Activated T-cell treated with anti-CD3 and anti-CD28 coated beads, Interleukin-2, amount 50 U/mL, for 24 hours (primary cell): ENCODE results near the gene WWC1.

Experiments
- DNase-seq: peaks from one replicate; pipeline ENCODE4 v3.0.0-alpha.2; 2020
- H3K27ac Mint-ChIP-seq: 2 replicates; pipeline ENCODE4 v1.8.0; 2020; ENCODE audit warnings: mild to moderate bottlenecking, mixed read lengths
- H3K27me3 Mint-ChIP-seq: 2 replicates; pipeline ENCODE4 v1.8.0; 2020; ENCODE audit warnings: mixed read lengths
- H3K36me3 Mint-ChIP-seq: 2 replicates; pipeline ENCODE4 v1.8.0; 2020; ENCODE audit warnings: low read depth, mixed read lengths
- H3K4me1 Mint-ChIP-seq: 2 replicates; pipeline ENCODE4 v1.8.0; 2020; ENCODE audit warnings: low read depth, mixed read lengths
- H3K4me3 Mint-ChIP-seq: 2 replicates; pipeline ENCODE4 v1.8.0; 2020; ENCODE audit warnings: mild to moderate bottlenecking, moderate library complexity, mixed read lengths
- H3K9me3 Mint-ChIP-seq: 2 replicates; pipeline ENCODE4 v1.8.0; 2020; ENCODE audit warnings: mixed read lengths

WWC1 gene

DNA sequence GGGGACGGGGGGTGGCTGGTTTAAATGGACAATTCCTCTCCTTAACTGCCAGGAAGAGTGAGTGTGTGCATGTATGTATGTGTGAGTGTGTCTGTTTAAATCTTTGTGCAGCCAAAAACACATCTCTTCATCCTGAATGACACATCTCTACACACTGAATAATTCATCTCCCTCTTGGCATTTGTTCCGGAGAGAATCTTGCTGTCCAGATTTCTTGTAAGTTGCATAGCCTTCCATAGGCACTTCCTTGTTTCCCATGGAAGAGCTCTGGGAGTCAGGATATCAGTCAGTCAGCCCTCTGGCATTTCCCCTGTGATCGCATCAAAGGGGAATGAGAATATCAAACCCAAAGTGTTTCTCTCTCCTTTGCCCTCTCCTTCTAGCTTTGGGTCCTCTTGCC is 74.7 kb downstream of the WWC1 start:
- Mint-ChIP-seq H3K27me3 (peaks cover 2% of the 10 kb centered on the region), H3K4me1 (no peaks in the 10 kb centered on the region), H3K4me3 (no peak overlapping the region), H3K27ac (no peak overlapping the region), H3K36me3 (no peaks in the 10 kb centered on the region), H3K9me3 (no peaks in the 10 kb centered on the region)
- DNase-seq = no peak

DNA sequence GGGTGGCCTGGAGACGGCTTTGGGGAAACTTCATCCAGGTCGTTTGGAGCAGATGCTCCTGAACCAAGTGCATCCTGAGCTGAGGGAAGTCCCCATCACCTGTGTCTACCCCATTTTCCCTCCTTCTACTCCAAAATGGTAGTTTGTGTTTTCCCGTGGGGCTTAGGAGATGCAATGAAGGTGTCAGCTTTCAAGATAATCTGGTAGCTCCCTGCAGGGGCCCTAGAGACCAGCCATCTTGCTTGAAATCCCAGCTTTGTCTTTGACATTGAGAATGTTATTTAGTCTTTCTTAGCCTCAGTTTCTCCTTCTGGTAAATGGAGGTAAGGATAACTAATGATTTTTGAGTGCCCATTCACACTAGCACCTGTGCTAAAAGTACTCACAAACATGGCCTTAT is 77.4 kb downstream of the WWC1 start:
- no peak for DNase-seq
- no peaks in the 10 kb centered on the region for H3K36me3 Mint-ChIP-seq
- H3K27ac Mint-ChIP-seq = no peak overlapping the region
- no peaks in the 10 kb centered on the region for H3K9me3 Mint-ChIP-seq
- H3K27me3 Mint-ChIP-seq = peaks cover 2% of the 10 kb centered on the region
- H3K4me3 Mint-ChIP-seq = no peak overlapping the region
- H3K4me1 Mint-ChIP-seq = no peaks in the 10 kb centered on the region

- Mint-ChIP-seq H3K9me3 (no peaks in the 10 kb centered on the region), H3K4me1 (no peaks in the 10 kb centered on the region), H3K4me3 (no peak overlapping the region), H3K36me3 (no peaks in the 10 kb centered on the region), H3K27ac (no peak overlapping the region), H3K27me3 (peaks cover 2% of the 10 kb centered on the region)
- no peak for DNase-seq
Observed at GRCh38 chr5:168370831-168371230, 79.4 kb downstream of the WWC1 start.

GRCh38 chr5:168372356-168372946 is 81.0 kb downstream of the WWC1 start:
- Mint-ChIP-seq H3K9me3 (no peaks in the 10 kb centered on the region), H3K27ac (no peak overlapping the region), H3K4me1 (peaks cover 10% of the 10 kb centered on the region), H3K27me3 (peaks cover 2% of the 10 kb centered on the region), H3K4me3 (no peak overlapping the region), H3K36me3 (no peaks in the 10 kb centered on the region)
- no peak for DNase-seq

DNA sequence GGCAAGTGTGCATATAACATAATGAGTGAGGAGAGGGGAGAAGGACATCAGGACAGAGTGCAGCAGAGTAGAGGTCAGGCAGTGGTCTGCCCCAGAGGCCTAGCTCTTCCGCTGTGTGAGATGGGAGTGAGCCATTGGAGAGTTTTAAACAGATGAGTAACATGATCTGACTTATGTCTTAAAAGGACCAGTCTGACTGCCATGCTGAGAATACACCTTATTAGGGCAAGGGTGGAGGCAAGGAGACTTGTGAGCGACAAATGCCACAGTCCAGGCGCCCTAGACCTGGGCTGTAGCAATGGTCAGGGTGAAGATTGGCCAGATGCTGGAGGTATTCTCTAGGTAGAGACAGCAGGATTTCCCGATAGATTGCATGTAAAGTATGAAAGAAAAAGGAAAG is 83.1 kb downstream of the WWC1 start:
- no peaks in the 10 kb centered on the region for H3K36me3 Mint-ChIP-seq
- peaks cover 2% of the 10 kb centered on the region for H3K27me3 Mint-ChIP-seq
- H3K9me3 Mint-ChIP-seq = no peaks in the 10 kb centered on the region
- no peak for DNase-seq
- no peak overlapping the region for H3K27ac Mint-ChIP-seq
- peaks cover 13% of the 10 kb centered on the region for H3K4me1 Mint-ChIP-seq
- H3K4me3 Mint-ChIP-seq = no peak overlapping the region

GRCh38 chr5:168375214-168375613 is 83.8 kb downstream of the WWC1 start:
- Mint-ChIP-seq H3K36me3 (no peaks in the 10 kb centered on the region), H3K27me3 (peaks cover 2% of the 10 kb centered on the region), H3K27ac (no peak overlapping the region), H3K4me1 (peaks cover 13% of the 10 kb centered on the region), H3K9me3 (no peaks in the 10 kb centered on the region), H3K4me3 (no peak overlapping the region)
- DNase-seq = no peak

DNA sequence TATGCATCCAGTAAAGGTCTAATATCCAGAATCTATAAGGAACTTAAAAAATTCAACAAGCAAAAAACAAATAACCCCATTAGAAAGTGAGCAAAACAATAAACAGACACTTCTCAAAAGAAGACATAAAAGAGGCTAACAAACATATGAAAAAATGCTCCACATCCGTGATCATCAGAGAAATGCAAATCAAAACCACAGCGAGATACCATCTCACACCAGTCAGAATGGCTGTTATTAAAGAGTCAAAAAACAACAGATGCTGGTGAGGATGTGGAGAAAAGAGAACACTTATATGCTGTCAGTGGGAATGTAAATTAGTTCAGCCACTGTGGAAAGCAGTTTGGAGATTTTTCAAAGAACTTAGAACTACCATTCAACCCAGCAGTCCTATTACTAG is 86.1 kb downstream of the WWC1 start:
- DNase-seq = no peak
- H3K9me3 Mint-ChIP-seq = no peaks in the 10 kb centered on the region
- H3K36me3 Mint-ChIP-seq = no peaks in the 10 kb centered on the region
- peaks cover 18% of the 10 kb centered on the region for H3K4me1 Mint-ChIP-seq
- H3K27me3 Mint-ChIP-seq = no peaks in the 10 kb centered on the region
- no peak overlapping the region for H3K4me3 Mint-ChIP-seq
- H3K27ac Mint-ChIP-seq = no peak overlapping the region

DNA sequence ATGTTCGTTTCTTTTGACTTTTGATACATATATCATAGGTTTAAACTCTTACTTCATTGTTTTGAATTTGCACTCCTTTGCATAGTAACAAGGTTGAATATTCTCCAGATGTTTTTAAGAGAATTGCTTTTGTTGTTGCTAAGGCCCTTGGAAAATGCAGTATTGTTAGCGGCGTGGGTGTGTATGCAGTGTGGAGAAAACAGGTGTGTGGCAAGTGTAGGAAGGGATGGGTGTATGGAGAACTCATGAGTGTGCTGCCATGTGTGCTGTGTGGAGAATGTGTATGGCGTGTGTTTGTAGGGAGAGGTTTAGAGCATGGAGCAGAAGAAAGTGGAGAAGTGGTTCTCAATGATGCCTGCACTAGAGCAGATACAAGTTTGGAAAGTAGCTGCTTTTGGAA is 87.3 kb downstream of the WWC1 start:
- H3K36me3 Mint-ChIP-seq = no peaks in the 10 kb centered on the region
- no peaks in the 10 kb centered on the region for H3K27me3 Mint-ChIP-seq
- DNase-seq = no peak
- no peak overlapping the region for H3K4me3 Mint-ChIP-seq
- no peaks in the 10 kb centered on the region for H3K9me3 Mint-ChIP-seq
- no peak overlapping the region for H3K27ac Mint-ChIP-seq
- H3K4me1 Mint-ChIP-seq = peaks cover 24% of the 10 kb centered on the region

DNA sequence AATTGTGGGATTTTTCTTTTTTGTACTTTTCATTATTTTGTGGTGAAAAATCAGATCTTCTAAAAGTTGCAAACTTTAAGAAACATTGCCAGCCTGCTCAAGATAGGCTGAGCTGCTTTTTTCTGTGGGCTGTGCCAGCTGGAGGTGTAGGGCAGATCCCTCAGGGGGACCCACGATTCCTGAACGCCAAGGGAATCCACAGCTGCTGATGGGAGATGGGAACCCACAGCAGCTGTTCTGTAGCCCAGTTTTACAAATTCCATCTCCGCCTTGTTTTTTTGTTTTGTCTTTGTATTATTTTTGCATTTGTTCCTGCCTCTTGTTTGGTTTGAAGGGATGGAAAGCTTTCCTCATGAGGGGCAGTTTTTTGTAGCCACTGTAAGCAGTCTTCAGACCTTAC is 91.0 kb downstream of the WWC1 start:
- no peak for DNase-seq
- no peak overlapping the region for H3K4me3 Mint-ChIP-seq
- H3K27ac Mint-ChIP-seq = peak overlapping the region; percentile 19
- peaks cover 14% of the 10 kb centered on the region for H3K4me1 Mint-ChIP-seq
- no peaks in the 10 kb centered on the region for H3K27me3 Mint-ChIP-seq
- H3K9me3 Mint-ChIP-seq = peaks cover 7% of the 10 kb centered on the region
- peaks cover 11% of the 10 kb centered on the region for H3K36me3 Mint-ChIP-seq

GRCh38 chr5:168390491-168390890 is 99.0 kb downstream of the WWC1 start:
- no peak overlapping the region for H3K4me3 Mint-ChIP-seq
- no peak for DNase-seq
- H3K9me3 Mint-ChIP-seq = peaks cover 14% of the 10 kb centered on the region
- no peaks in the 10 kb centered on the region for H3K4me1 Mint-ChIP-seq
- peaks cover 7% of the 10 kb centered on the region for H3K36me3 Mint-ChIP-seq
- H3K27me3 Mint-ChIP-seq = no peaks in the 10 kb centered on the region
- H3K27ac Mint-ChIP-seq = no peak overlapping the region

- no peak for DNase-seq
- Mint-ChIP-seq H3K27ac (no peak overlapping the region), H3K9me3 (peaks cover 13% of the 10 kb centered on the region), H3K36me3 (peaks cover 3% of the 10 kb centered on the region), H3K4me3 (no peak overlapping the region), H3K4me1 (no peaks in the 10 kb centered on the region), H3K27me3 (no peaks in the 10 kb centered on the region)
Observed at GRCh38 chr5:168393773-168394172, 102.3 kb downstream of the WWC1 start.

DNA sequence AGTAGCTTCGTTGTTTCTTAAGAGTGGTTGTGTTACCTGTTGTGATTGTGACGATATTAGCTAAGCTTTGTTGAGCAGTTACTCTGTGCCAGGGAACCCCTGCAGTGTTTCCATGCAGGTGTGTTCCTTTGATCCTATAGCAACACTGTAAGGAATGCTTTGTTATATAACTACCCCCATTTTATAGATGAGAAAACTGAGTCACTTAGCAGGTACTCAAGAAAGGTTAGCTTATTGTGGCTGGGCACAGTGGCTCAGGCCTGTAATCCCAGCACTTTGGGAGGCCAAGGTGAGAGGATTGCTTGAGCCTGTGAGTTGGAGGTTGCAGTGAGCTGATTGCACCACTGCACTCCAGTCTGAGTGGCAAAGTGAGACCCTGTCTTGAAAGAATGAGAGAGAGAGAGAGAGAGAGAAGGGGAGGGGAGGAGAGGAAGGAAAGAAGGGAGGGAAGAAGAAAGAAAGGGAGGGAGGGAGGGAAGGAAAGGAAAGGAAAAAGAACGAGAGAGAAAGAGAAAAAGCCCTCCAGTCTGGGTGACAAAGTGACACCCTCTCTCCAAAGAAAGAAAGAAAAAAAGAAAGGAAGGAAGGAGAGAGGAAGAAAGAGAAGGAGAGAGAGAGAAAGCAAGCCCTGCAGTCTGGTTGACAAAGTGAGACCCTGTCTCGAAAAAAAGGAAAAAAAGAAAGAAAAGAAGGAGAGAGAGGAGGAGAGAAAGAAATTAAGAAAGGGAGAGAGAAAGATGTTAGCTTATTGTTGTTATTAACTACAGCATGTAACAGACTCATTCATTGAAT is 109.2 kb downstream of the WWC1 start:
- H3K27ac Mint-ChIP-seq = no peak overlapping the region
- H3K9me3 Mint-ChIP-seq = no peaks in the 10 kb centered on the region
- no peaks in the 10 kb centered on the region for H3K36me3 Mint-ChIP-seq
- H3K27me3 Mint-ChIP-seq = peaks cover 10% of the 10 kb centered on the region
- H3K4me3 Mint-ChIP-seq = no peak overlapping the region
- H3K4me1 Mint-ChIP-seq = no peaks in the 10 kb centered on the region
- DNase-seq = no peak

DNA sequence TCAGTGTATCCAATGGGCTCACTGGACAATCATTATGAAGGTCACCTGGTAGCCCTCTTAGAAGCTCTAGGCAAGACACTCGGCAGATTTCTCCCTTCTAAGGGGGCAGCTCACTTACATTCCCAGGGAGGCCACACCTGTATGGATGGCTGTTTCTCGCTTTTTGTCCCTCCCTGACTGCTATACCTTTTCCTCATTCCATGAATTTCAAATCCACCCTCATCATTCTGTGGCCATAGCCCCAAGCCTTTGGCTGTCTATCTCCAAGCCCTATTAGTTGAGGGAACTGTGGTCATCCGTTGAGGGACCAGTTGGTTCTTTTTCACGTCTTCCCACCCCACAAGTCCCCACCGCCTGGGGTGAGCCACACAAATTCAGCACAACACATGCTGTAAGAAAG is 109.8 kb downstream of the WWC1 start:
- no peak overlapping the region for H3K4me3 Mint-ChIP-seq
- no peak overlapping the region for H3K27ac Mint-ChIP-seq

GRCh38 chr5:168401880-168402279 is 110.4 kb downstream of the WWC1 start:
- Mint-ChIP-seq H3K4me1 (no peaks in the 10 kb centered on the region), H3K36me3 (no peaks in the 10 kb centered on the region), H3K27me3 (peaks cover 15% of the 10 kb centered on the region), H3K9me3 (no peaks in the 10 kb centered on the region), H3K27ac (no peak overlapping the region), H3K4me3 (no peak overlapping the region)
- no peak for DNase-seq

More for the DNA sequence above, 109.8 kb downstream of the WWC1 start:
- no peaks in the 10 kb centered on the region for H3K36me3 Mint-ChIP-seq
- H3K4me1 Mint-ChIP-seq = no peaks in the 10 kb centered on the region
- H3K27me3 Mint-ChIP-seq = peaks cover 13% of the 10 kb centered on the region
- H3K9me3 Mint-ChIP-seq = no peaks in the 10 kb centered on the region
- DNase-seq = no peak

- no peaks in the 10 kb centered on the region for H3K36me3 Mint-ChIP-seq
- H3K4me3 Mint-ChIP-seq = no peak overlapping the region
- peaks cover 21% of the 10 kb centered on the region for H3K27me3 Mint-ChIP-seq
- no peak for DNase-seq
- H3K27ac Mint-ChIP-seq = no peak overlapping the region
- H3K4me1 Mint-ChIP-seq = peaks cover 15% of the 10 kb centered on the region
- no peaks in the 10 kb centered on the region for H3K9me3 Mint-ChIP-seq
Observed at GRCh38 chr5:168404365-168404764, 112.9 kb downstream of the WWC1 start.
